Erythroblast (primary cell): ENCODE measurements around the gene CDKN2B-AS1.
A peak's percentile ranks its signal among the peaks of the same experiment; 100 is the strongest.

Experiments used
- DNase-seq, 2 experiments: peaks; one replicate each; lab custom pipeline; 2025; lab: John Stamatoyannopoulos, UW
- GATA1 ChIP-seq: IDR thresholded peaks from 2 replicates; pipeline ENCODE4 v1.6.1; 2011; ENCODE audit warnings: low read depth, mild to moderate bottlenecking, control low read depth, low read length, moderate library complexity
- POLR2A ChIP-seq: IDR thresholded peaks from 2 replicates; pipeline ENCODE4 v1.6.1; 2011; ENCODE audit warnings: mild to moderate bottlenecking, low read length

Gene CDKN2B-AS1

GRCh38 chr9:22157828-22158227 lies 163.2 kb downstream of the CDKN2B-AS1 start:
- no peak for DNase-seq
- no peak for TF ChIP-seq POLR2A
- TF ChIP-seq GATA1, result no peak

DNA sequence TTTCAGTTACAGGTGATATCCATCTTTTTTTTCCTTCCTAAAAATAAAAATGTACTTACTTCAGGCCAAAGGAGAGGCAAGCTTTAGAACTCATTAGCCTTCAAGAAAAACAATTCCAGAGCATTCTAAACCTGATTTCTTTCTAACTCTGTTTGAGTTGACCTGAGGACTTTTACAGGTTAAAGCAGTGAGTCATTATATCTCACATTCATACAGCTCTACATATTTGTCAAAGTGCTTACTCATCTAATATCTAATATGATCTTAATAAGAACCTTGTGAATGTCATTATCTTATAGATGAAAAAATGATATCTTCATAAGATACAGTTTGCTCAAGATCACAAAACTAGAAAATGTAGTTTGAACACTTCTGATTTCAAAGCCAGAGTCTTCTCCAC lies 163.7 kb downstream of the CDKN2B-AS1 start:
- DNase-seq, result no peak
- no peak for TF ChIP-seq GATA1
- no peak for TF ChIP-seq POLR2A

DNA sequence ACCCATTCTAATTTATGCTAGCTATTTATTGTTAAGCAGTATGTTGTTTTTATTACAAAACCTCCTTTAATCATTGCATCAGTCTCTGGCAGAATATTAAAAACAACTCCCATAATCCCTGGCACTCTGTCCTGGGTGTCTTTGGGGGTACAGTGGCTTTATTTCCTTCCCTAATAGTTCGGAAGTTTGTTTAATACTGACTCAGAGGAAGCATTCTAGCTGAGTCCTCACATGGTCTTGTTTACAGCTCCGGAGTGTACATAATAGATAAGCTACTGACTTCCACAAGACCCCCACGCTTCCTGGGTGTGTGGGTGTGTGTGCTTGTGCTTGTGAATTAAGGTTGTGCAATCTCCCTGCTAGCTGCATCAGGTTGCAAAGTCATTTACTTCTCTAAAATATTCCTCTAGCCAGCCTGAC lies 164.3 kb downstream of the CDKN2B-AS1 start:
- TF ChIP-seq GATA1 (no peak), POLR2A (no peak)
- peak; percentile 51 to 53 for DNase-seq

- no peak for TF ChIP-seq GATA1
- no peak for TF ChIP-seq POLR2A
- DNase-seq, result no peak
Observed at GRCh38 chr9:22159586-22159985, 165.0 kb downstream of the CDKN2B-AS1 start.

GRCh38 chr9:22160221-22160620 lies 165.6 kb downstream of the CDKN2B-AS1 start:
- DNase-seq, result no peak
- TF ChIP-seq GATA1 (no peak), POLR2A (no peak)

GRCh38 chr9:22165144-22165543 lies 170.6 kb downstream of the CDKN2B-AS1 start:
- TF ChIP-seq POLR2A, result no peak
- TF ChIP-seq GATA1, result no peak
- no peak for DNase-seq

GRCh38 chr9:22169243-22169642 lies 174.7 kb downstream of the CDKN2B-AS1 start:
- peak in 1 of 2 experiments; percentile 2 for DNase-seq
- no peak for TF ChIP-seq POLR2A
- no peak for TF ChIP-seq GATA1

DNA sequence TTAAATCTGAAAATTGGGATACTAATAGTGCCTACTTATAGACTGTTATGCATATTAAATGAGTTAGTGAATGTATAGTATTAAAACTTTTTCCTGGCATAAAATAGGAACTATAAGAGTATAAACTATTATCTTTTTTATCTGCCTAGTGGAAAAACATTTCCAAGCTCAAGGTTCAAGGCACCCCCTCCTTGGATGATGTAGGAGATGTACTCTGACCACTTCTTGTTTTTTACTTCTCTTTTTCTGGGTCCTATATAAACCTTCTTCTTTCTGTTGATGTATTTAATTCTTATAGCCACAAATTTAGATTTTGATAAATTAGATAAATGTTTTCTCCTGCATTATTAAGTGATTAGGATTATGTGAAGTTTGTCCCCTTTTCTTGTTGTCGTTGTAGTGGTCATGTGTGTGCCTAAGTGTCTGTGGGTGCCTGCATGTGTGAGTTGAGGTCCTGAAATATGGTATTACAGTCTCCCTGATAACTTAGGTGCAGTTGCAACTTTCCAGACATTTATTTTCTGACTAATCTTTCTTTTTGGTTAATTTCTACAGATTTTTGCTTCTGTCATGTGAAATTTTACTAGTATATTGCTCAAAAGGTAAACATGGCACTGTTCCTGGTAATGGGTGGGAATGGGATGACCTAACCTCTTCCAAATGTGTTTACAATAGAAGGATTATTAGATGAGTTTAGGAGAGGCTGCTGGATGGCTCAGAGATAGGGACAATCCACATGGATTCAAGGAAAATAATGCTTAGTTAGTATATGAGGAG lies 175.3 kb downstream of the CDKN2B-AS1 start:
- TF ChIP-seq POLR2A (no peak), GATA1 (no peak)

More for the DNA sequence above, 175.3 kb downstream of the CDKN2B-AS1 start:
- no peak for DNase-seq
